Measurements from ENCODE around the gene ADRA2C.

- TF ChIP-seq CTCF (IDR thresholded peaks at IDR 0.05; ENCODE audit: poor library complexity) = no peak
- TF ChIP-seq EZH2phosphoT487 (IDR thresholded peaks at IDR 0.05; ENCODE audit: low read depth, severe bottlenecking, unreplicated experiment) = no peak
- TF ChIP-seq EZH2 (IDR thresholded peaks at IDR 0.05; ENCODE audit: borderline replicate concordance) = no peak
Observed at GRCh38 chr4:3722446-3723231, 43.5 kb upstream of the ADRA2C start.

Data from hepatocyte (in vitro differentiated cells).